Astrocyte of the spinal cord (primary cell): ENCODE results near the gene STK39.

Source experiments
- DNase-seq: peaks from one replicate; pipeline ENCODE4 v3.0.0; 2011; ENCODE audit warnings: low read depth, low spot score
- H3K4me3 ChIP-seq: 2 replicates; pipeline ENCODE4 v1.5.1; 2011; ENCODE audit warnings: low read depth, mild to moderate bottlenecking, low read length, moderate library complexity
- CTCF ChIP-seq: IDR thresholded peaks from 2 replicates; pipeline ENCODE4 v1.5.1; 2012; ENCODE audit warnings: low read depth, mild to moderate bottlenecking, low read length, inconsistent platforms
- in situ Hi-C: cut with HindIII; loops from 2 replicates; pipeline ENCODE4 v1.10.0; 2017; ENCODE audit warnings: low sequenced_read_pairs

Gene STK39

GRCh38 chr2:167942366-167943081 lies 304.9 kb downstream of the STK39 start:
- in situ Hi-C loops: no loop called here
- no peak overlapping the region for H3K4me3 ChIP-seq
- no peak for DNase-seq
- no peak for TF ChIP-seq CTCF

- in situ Hi-C loops: no loop called here
- no peak overlapping the region for H3K4me3 ChIP-seq
- no peak for DNase-seq
- TF ChIP-seq CTCF: no peak
Measured at GRCh38 chr2:167941604-167942003, 305.8 kb downstream of the STK39 start.

GRCh38 chr2:167940734-167941507 lies 306.5 kb downstream of the STK39 start:
- TF ChIP-seq CTCF: no peak
- no peak overlapping the region for H3K4me3 ChIP-seq
- no peak for DNase-seq
- in situ Hi-C loops: no loop called here

- in situ Hi-C loops: no loop called here
- no peak for DNase-seq
- no peak for TF ChIP-seq CTCF
- H3K4me3 ChIP-seq: no peak overlapping the region
Measured at GRCh38 chr2:167940346-167940725, 307.1 kb downstream of the STK39 start.

- no peak for TF ChIP-seq CTCF
- H3K4me3 ChIP-seq: no peak overlapping the region
- no peak for DNase-seq
- in situ Hi-C loops: no loop called here
Measured at GRCh38 chr2:167939514-167940345, 307.7 kb downstream of the STK39 start.

- no peak overlapping the region for H3K4me3 ChIP-seq
- DNase-seq: no peak
- in situ Hi-C loops: no loop called here
- TF ChIP-seq CTCF: no peak
Measured at GRCh38 chr2:167937403-167937802, 310.0 kb downstream of the STK39 start.
